CD14-positive monocyte (primary cell): ENCODE results near the gene MMP15. TPM values are rescaled to one million over a fixed set of nuclear protein-coding genes. Genes with fewer than 3 reads are reported as not detected.

Experiments used
- DNase-seq, 3 donors: peaks; one replicate each; pipeline ENCODE4 v3.0.0-alpha.2; 2011 to 2022
- H2AFZ ChIP-seq: 2 replicates; pipeline ENCODE4 v1.6.0; 2012; ENCODE audit warnings: mild to moderate bottlenecking, low read depth, low read length, inconsistent platforms; ENCODE audit not compliant: insufficient read depth, poor library complexity, severe bottlenecking
- H3K27ac ChIP-seq, 2 donors: 1 replicate in 1 of 2; 2 replicates in 1 of 2; pipeline ENCODE4 v1.5.1; 2012 to 2013; ENCODE audit warnings: low read length in 2 of 2, control low read depth in 1 of 2, inconsistent platforms in 1 of 2, low read depth in 1 of 2, mild to moderate bottlenecking in 1 of 2
- H3K27me3 ChIP-seq, 2 donors: one replicate each; pipeline versions ENCODE4 v1.6.0 to v1.6.1; 2011 to 2013; ENCODE audit warnings: low read length in 2 of 2; ENCODE audit not compliant: control insufficient read depth in 2 of 2, insufficient read depth in 2 of 2
- H3K36me3 ChIP-seq, 2 donors: replicated peaks in 1 of 2; 1 replicate in 1 of 2; 2 replicates in 1 of 2; pipeline versions ENCODE4 v1.5.1 to v1.6.1; 2012 to 2013; ENCODE audit warnings: low read length in 2 of 2, control low read depth in 1 of 2, inconsistent platforms in 1 of 2, mild to moderate bottlenecking in 1 of 2; ENCODE audit not compliant: insufficient read depth in 2 of 2, control insufficient read depth in 1 of 2
- H3K4me1 ChIP-seq, 2 donors: 1 replicate in 1 of 2; 2 replicates in 1 of 2; pipeline versions ENCODE4 v1.5.1 to v1.6.1; 2012 to 2013; ENCODE audit warnings: low read length in 2 of 2, control low read depth in 1 of 2, inconsistent platforms in 1 of 2, mild to moderate bottlenecking in 1 of 2, moderate library complexity in 1 of 2; ENCODE audit not compliant: insufficient read depth in 2 of 2, control insufficient read depth in 1 of 2
- H3K4me2 ChIP-seq: replicated peaks from 2 replicates; pipeline ENCODE3; 2012; ENCODE audit warnings: low read length, moderate library complexity, mild to moderate bottlenecking; ENCODE audit not compliant: poor library complexity, severe bottlenecking; ENCODE audit errors: extremely low read depth
- H3K4me3 ChIP-seq, 3 experiments: fragments of 200-600 bp in 1 of 3; sonication (generic) in 1 of 3; replicated peaks in 1 of 3; 1 replicate in 2 of 3; 2 replicates in 1 of 3; pipeline ENCODE4 v1.5.1; 2011 to 2013; ENCODE audit warnings: low read length in 3 of 3, mild to moderate bottlenecking in 3 of 3, control low read depth in 2 of 3, low read depth in 2 of 3, inconsistent platforms in 1 of 3, moderate library complexity in 1 of 3
- H3K79me2 ChIP-seq: 2 replicates; pipeline ENCODE4 v1.6.0; 2012; ENCODE audit warnings: mild to moderate bottlenecking, control low read depth, inconsistent platforms, low read length, moderate library complexity; ENCODE audit not compliant: insufficient read depth
- H3K9ac ChIP-seq: 2 replicates; pipeline ENCODE4 v1.6.0; 2017; ENCODE audit warnings: low read length, mild to moderate bottlenecking; ENCODE audit not compliant: insufficient read depth, poor library complexity, severe bottlenecking
- H3K9me3 ChIP-seq, 2 donors: replicated peaks in 1 of 2; 1 replicate in 1 of 2; 2 replicates in 1 of 2; pipeline versions ENCODE4 v1.5.1 to v1.6.1; 2012 to 2013; ENCODE audit warnings: low read length in 2 of 2, control low read depth in 1 of 2; ENCODE audit not compliant: control insufficient read depth in 1 of 2, insufficient read depth in 1 of 2
- H4K20me1 ChIP-seq: 2 replicates; pipeline ENCODE4 v1.6.0; 2012; ENCODE audit warnings: mild to moderate bottlenecking, low read length, control low read depth, moderate library complexity; ENCODE audit not compliant: insufficient read depth
- H3K27ac Mint-ChIP-seq, 7 donors: one replicate each; pipeline ENCODE4 v1.8.0; 2020; ENCODE audit warnings: mild to moderate bottlenecking in 7 of 7, mixed read lengths in 7 of 7, moderate library complexity in 6 of 7, inconsistent platforms in 2 of 7
- H3K27me3 Mint-ChIP-seq, 3 donors: one replicate each; pipeline ENCODE4 v1.8.0; 2021 to 2022; ENCODE audit warnings: low read depth in 3 of 3, mild to moderate bottlenecking in 3 of 3, mixed read lengths in 3 of 3, moderate library complexity in 3 of 3, inconsistent platforms in 1 of 3
- H3K36me3 Mint-ChIP-seq, 2 donors: one replicate each; pipeline ENCODE4 v1.8.0; 2020; ENCODE audit warnings: mixed read lengths in 2 of 2, inconsistent platforms in 1 of 2, mild to moderate bottlenecking in 1 of 2
- H3K4me1 Mint-ChIP-seq: one replicate; pipeline ENCODE4 v1.8.0; 2020; ENCODE audit warnings: mild to moderate bottlenecking, mixed read lengths
- H3K4me3 Mint-ChIP-seq, 2 donors: one replicate each; pipeline ENCODE4 v1.8.0; 2020; ENCODE audit warnings: mild to moderate bottlenecking in 2 of 2, mixed read lengths in 2 of 2, moderate library complexity in 1 of 2
- H3K9me3 Mint-ChIP-seq, 7 donors: one replicate each; pipeline ENCODE4 v1.8.0; 2020 to 2022; ENCODE audit warnings: mixed read lengths in 7 of 7, mild to moderate bottlenecking in 6 of 7, moderate library complexity in 6 of 7, inconsistent platforms in 2 of 7
- whole genome bisulfite sequencing: methylation state at CpG from one replicate; pipeline ENCODE4 v1.1.5; 2013; ENCODE audit warnings: missing lambda C conversion rate; ENCODE audit not compliant: insufficient coverage; 5-methylcytosine and 5-hydroxymethylcytosine counted together
- intact Hi-C, 2 donors: fragments of 100-400 bp; cut with micrococcal nuclease; formaldehyde crosslinking; loops; one replicate each; pipeline versions ENCODE4 v1.15.0 to v1.15.1; 2023
- polyA minus RNA-seq: library from RNA; depleted of rRNA, polyadenylated mRNA; stranded (reverse); fragments of >200 nt; gene quantifications from 2 replicates; pipeline ENCODE4 v1.2.3, GENCODE V29; 2012
- polyA plus RNA-seq, 3 donors: library from polyadenylated mRNA; depleted of rRNA in 1 of 3; unstranded in 2 of 3; stranded (reverse) in 1 of 3; fragments of 300-500 nt in 2 of 3; fragments of >200 nt in 1 of 3; fragmentation: Illumina TruSeq in 2 of 3; gene quantifications; 1 replicate in 2 of 3; 2 replicates in 1 of 3; pipeline ENCODE4 v1.2.3, GENCODE V29; 2012 to 2021
- total RNA-seq, 12 experiments: library from RNA in 1 of 12; stranded (reverse) in 1 of 12; fragments of 120-200 nt in 1 of 12; gene quantifications; one replicate each; pipeline ENCODE4 v1.2.4 and lab custom pipeline; 2013 to 2026; ENCODE audit warnings: mixed read lengths in 6 of 12, inconsistent platforms in 1 of 12
- TF ChIP-seq, protein P1 (sequence below): fragments of 200-600 bp; IDR thresholded peaks from one replicate; pipeline ENCODE4 v1.8.0; 2022; ENCODE audit warnings: antibody characterized with exemption, mild to moderate bottlenecking

Gene MMP15
- 0.06 TPM for total RNA-seq (2013)
- polyA plus RNA-seq (not detected), polyA minus RNA-seq (0.14 and 0.16 TPM in 2 replicates), total RNA-seq (lab: John Stamatoyannopoulos, UW) (0 to 2.7 (median 0.08) reads per million in 11 experiments)

DNA sequence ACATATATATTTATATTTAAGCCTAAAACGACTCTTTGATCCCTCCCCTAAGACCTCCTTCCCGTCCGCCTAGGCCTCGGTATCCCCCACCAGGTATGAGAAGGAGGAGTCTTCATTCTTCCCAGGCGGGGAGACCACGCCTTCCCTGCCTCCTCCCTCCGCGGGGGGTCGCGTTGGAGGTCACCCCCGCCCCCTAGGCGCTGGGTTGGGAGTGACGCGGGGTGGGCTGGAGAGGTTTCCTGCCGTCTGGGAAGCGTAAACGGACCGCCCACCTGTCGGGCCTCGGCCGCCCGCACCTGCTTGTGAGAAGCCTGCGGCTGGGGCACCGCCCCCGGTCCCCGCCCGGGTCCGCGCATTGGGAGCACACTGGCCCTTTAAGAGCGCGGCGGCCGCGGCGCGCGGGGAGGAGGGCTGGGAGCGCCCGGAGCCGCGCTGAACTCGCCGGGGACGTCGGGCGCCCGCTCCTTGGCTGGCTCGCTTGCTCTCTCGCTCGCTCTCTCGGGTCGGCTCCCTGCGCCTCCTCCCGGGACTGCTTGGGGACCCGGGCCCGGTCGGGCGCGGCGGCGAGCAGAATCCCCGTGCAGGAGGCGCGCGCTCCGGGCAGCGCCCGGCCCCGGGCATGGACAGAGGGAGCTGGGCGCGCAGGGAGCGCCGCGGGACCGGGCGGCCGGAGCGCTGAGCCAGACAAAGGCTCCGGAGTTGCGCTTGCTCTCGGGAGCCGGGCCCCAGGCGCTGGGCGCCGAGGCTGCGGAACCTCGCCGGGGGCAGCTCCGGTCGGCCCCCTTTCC, at the start of gene MMP15:
TSS of gene MMP15 (plus strand) at position 404 of the 788 bp plus-strand sequence. CDS start 597 bp downstream, outside the sequence.
- H3K36me3 Mint-ChIP-seq = peaks cover 11% of the 10 kb centered on the region in 2 donors
- H3K27ac ChIP-seq = no peak within 1 kb of the TSS

DNA sequence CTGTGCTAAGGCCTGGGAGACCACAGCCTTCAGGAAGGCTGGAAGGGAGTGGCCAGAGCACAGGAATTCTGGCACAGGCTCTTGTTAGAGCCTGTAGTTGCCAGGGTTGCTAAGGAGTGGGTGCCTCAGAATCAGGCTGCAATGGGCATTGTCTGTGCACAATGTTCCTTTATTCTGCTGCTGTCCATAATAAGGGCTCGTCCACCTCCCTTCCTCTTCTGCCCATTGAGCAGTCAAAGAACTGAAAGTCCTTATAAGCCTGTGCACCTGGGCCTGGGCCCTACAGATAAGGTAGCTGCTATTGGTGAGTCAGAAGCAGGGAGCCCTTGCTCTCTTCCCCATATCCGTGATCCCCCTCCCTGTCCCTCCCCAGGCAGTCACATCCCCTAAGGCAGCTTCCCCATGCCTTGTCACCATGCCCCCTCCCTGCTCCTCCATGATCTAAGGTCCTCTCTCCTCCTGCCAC, 49.2 kb upstream of the MMP15 start:
- no peaks in the 10 kb centered on the region for H3K79me2 ChIP-seq
- no peaks in the 10 kb centered on the region for H3K9me3 ChIP-seq
- no peak overlapping the region for H3K4me3 Mint-ChIP-seq
- H3K9ac ChIP-seq = no peak overlapping the region
- TF ChIP-seq, protein P1, sequence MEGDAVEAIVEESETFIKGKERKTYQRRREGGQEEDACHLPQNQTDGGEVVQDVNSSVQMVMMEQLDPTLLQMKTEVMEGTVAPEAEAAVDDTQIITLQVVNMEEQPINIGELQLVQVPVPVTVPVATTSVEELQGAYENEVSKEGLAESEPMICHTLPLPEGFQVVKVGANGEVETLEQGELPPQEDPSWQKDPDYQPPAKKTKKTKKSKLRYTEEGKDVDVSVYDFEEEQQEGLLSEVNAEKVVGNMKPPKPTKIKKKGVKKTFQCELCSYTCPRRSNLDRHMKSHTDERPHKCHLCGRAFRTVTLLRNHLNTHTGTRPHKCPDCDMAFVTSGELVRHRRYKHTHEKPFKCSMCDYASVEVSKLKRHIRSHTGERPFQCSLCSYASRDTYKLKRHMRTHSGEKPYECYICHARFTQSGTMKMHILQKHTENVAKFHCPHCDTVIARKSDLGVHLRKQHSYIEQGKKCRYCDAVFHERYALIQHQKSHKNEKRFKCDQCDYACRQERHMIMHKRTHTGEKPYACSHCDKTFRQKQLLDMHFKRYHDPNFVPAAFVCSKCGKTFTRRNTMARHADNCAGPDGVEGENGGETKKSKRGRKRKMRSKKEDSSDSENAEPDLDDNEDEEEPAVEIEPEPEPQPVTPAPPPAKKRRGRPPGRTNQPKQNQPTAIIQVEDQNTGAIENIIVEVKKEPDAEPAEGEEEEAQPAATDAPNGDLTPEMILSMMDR = no peak
- peaks cover 2 to 6% (median 3%) of the 10 kb centered on the region in 3 donors for H3K27me3 Mint-ChIP-seq
- no peak overlapping the region for H3K27ac ChIP-seq
- H3K36me3 Mint-ChIP-seq = no peaks in the 10 kb centered on the region
- DNase-seq = no peak
- intact Hi-C loops = no loop called here
- H2AFZ ChIP-seq = no peak overlapping the region
- H3K4me1 ChIP-seq = no peaks in the 10 kb centered on the region
- H3K27me3 ChIP-seq = no peaks in the 10 kb centered on the region
- peaks cover 3% of the 10 kb centered on the region for H3K4me1 Mint-ChIP-seq
- peaks cover 0 to 1% (median 0%) of the 10 kb centered on the region in 7 donors for H3K9me3 Mint-ChIP-seq
- no peaks in the 10 kb centered on the region for H3K36me3 ChIP-seq
- WGBS = no CpG with 5 or more reads among the region's 2 CpGs
- no peak overlapping the region for H3K27ac Mint-ChIP-seq
- H3K4me2 ChIP-seq = no peak overlapping the region
- no peaks in the 10 kb centered on the region for H4K20me1 ChIP-seq
- H3K4me3 ChIP-seq = no peak overlapping the region

More for the DNA sequence above, at the start of gene MMP15:
- H3K4me1 Mint-ChIP-seq = peaks cover 15% of the 10 kb centered on the region
- Histone ChIP-seq H2AFZ (peak within 1 kb of the TSS; percentile 63), H3K36me3 (peaks cover 9 to 16% of the 10 kb centered on the region in 2 donors), H3K79me2 (no peaks in the 10 kb centered on the region), H3K9me3 (no peaks in the 10 kb centered on the region), H3K4me2 (peak within 1 kb of the TSS; percentile 84), H3K27me3 (peaks cover 20 to 58% of the 10 kb centered on the region in 2 donors), H3K4me3 (peak within 1 kb of the TSS; percentile 31 to 75 (median 36)), H3K9ac (no peak within 1 kb of the TSS), H3K4me1 (peaks cover 18 to 29% of the 10 kb centered on the region in 2 donors), H4K20me1 (peaks cover 3% of the 10 kb centered on the region)
- peaks cover 0 to 11% (median 3%) of the 10 kb centered on the region in 7 donors for H3K9me3 Mint-ChIP-seq
- under 1% methylated on average over 79 of the region's 90 CpGs for WGBS
- intact Hi-C loops = no loop called here
- TF ChIP-seq, protein P1 = no peak
- no peak for DNase-seq
- no peak within 1 kb of the TSS for H3K27ac Mint-ChIP-seq
- H3K4me3 Mint-ChIP-seq = peak within 1 kb of the TSS; percentile 77 to 94
- peaks cover 47 to 67% (median 52%) of the 10 kb centered on the region in 3 donors for H3K27me3 Mint-ChIP-seq
